GM19438 (cell line): ENCODE data around the gene BEST3.
"Not testable (repeated sequence)": the region's sequence is repeated elsewhere in the genome, so short reads cannot be mapped to it uniquely, and the experiment has no call there.

ENCODE experiments used
- ATAC-seq: cut with Tn5 transposase; IDR thresholded peaks from one replicate; pipeline ENCODE4 v1.9.1; 2021; ENCODE audit warnings: low read depth; ENCODE audit not compliant: unreplicated experiment

BEST3 gene

DNA sequence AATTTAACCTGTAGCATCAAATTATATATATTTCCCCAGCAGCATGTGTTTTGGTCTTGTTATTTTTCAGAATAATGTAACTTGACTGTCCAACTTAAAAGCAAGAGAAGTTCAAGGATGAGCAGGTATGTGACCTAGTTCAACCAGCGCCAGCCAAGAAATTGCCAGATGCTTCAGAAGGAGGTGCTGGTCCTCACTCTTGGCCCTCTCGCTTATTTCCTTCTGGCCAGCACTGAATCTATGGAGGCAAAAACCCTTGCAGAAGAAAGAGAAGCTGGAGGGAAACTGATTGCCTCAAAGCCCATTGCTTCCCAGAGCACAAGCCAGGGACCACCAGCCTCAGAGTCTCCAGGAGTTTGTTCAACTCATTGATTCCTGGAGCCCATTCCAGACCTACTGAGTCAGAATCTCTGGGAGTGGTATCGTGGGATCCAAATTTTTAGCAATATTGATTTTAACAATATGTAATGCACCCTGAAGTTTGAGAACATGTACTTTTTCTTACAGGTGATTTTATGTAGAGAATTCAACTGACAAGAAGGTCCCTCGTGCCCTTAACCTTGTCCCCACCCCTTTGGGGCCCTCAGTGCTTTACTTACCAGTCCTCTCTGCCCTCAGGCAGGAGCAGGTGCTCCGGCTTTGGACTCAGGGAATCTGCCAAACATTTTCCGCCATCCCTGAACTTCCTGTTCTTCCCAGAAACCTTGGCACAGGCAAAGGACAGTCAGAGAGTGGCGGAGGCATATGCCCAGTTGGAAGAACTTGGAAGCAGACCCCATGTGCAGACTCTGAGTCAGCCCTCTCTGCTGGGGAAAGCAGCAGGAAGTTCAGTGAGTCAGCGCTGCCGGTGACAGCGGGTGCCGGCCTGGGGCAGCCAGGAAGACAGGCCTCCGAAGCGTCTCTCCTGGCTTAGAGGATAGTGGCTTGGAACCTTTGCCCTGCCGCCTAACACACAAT, 10.4 kb downstream of the BEST3 start:
- ATAC-seq = peak; percentile 55

DNA sequence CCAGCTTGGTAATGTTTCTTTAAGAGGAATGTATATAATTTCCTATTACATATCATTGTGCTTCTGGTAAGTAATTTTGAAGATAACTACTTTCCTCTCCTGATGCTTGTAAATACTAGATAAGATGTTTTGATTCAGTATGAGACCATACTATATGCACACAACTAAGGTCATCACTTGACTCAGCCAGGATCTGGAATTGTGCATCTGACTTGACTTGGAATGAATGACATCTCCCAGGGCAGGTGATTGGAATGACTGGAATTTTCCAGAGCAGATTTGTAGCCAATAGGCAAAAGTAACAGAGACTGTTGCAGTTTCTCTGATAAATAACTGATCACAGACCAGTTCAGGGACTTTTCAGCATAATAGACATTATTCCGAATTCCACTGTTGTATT, 11.1 kb downstream of the BEST3 start:
- ATAC-seq = no peak

DNA sequence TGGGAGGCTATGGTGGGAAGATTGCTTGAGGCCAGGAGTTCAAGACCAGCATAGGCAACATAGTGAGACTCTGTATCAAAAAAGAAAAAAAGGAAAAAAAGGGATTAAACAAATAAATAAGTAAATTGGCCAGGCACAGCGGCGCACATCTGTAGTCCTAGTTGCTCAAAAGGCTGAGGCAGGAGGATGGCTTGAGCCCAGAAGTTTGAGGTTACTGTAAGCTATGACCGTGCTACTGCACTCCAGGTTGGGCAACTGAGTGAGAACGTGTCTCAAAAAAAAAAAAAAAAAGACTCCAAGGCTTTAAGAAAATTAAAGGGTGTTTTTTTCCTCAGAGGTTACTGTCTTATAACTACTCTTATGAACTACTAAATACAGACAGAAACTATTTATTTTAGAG, 11.7 kb downstream of the BEST3 start:
- no peak for ATAC-seq

DNA sequence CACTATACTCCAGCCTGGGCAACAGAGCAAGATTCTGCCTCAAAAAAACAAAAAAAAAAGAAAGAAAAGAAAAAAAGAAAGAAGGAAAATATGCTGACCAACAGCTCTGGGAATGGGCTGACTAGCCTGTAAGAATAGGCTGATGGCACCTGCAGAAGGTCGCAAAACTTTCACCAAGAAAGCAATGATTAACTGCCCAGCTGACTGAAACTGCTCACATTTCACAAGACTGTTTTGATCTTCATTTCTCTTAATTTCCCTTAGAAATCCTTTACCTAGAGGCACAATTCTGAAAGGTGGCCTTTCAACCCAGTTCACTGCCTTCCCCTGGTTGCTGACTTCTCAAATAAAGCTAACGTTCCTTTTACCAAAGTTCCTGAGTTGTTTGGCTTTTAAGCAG, 12.4 kb downstream of the BEST3 start:
- ATAC-seq = peak; percentile 54

DNA sequence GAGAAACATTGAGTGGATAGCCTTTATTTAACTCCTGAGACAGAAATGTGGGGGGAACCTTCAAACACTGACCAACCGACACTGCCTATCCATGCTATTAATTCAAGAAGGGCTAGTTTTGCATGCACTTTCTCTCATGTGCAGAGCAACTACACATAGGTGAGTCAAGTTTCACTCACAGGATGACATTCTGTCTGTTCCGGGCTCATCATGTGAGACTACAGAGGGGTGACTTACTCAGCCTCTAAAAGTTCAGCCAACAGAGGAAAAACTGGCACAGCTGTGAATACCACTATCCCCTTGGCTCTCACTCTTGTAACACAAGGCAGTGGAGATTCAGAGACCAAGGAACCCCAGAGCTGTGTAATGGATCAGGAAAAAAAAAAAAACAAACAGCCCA, 13.3 kb downstream of the BEST3 start:
- no peak for ATAC-seq

DNA sequence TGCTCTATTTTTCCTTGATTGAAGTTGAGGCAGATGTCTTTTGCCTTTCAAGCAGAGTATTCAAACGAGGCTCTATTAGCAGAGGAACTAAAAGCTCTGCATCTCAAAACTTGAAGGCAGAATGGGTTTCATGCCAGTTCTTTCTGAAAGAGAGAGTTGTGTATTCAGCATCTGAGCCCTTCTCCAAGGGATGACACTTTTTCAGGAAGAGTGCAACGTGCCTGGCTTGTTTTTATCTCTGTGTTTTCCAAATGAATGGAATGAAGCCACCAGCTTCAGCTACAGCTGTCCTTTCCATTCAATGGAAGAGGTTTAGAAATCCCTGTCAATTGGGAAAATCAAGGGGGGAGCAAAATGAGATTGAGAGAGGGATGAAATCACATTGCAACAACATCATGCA, 14.6 kb downstream of the BEST3 start:
- ATAC-seq = no peak

DNA sequence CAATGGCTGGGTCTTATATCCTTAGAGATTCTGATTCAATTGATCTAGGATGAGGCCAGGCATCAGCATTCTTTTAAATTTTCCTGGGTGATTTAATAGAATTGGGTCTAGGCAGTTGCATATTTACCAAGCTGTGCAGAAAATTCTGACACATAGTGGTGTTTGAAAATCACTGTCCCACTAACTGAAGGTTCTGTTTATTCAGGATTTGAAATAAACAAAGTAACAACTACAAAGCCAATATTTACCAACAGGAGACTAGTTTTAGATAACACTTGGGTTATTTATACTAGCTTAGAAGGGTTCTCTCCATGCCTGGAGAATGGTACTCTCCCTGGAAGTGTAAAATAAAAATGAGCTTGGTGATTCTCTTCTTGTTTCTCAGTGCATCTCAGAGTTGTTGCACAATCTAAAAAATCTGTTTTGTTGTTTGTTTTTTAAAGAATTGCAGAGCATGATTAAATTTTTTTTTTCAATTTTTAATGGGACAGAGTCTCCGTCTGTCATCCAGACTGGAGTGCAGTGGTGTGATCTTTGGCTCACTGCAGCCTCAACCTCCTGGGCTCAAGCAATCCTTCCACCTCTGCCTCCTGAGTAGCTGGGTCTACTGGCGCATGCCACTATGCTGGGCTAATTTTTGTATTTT, 16.9 kb downstream of the BEST3 start:
- no peak for ATAC-seq

DNA sequence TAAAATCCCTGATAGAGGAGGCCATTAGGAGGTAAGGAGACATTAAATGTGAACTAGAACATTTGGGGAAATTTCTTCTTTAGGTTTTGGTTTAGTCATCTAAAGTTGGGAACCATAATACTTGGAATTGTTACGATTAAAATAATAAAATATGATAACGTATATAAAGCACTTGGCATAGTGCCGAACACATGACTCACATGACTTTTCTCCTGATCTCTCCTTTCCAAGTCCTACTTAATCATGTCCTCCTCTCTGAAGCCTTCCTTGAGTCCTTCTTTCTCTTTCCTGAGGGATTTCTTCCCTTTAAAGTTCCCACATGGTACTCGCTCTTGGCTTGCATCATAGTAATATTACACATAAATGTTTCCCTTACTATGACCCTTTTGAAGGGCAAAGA, 20.0 kb downstream of the BEST3 start:
- no peak for ATAC-seq

DNA sequence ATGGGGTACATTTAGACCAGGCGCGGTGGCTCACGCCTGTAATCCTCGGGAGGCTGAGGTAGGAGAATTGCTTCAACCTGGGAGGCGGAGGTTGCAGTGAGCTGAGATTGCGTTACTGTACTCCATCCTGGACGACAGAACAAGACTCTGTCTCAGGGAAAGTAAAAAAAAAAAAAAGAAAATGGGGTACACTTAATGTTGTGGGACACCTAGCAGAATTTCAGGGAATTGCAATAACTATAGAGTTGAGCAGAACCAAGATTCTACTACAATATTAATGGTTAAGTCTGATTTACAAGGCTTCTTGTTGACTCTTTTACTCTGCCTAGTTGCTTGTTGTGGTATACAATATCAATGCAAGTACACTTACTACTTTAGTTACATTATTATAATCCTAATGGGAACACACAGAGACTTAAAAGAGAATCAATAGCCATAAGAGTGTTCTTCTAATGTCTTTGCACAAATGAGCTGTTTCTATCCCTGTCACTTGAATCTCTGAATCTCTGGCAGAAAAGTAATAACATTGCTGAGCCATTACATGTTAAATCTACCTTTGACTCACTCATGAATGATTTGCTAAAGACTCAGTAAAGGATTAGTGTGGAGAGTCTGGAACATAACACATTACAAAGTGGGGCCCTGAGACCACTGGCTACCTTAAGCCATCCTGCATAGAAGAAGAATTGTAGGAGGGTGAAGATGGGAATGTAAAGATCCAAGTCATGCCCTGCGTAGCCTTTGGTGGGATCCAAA, 22.7 kb downstream of the BEST3 start:
- no peak for ATAC-seq

DNA sequence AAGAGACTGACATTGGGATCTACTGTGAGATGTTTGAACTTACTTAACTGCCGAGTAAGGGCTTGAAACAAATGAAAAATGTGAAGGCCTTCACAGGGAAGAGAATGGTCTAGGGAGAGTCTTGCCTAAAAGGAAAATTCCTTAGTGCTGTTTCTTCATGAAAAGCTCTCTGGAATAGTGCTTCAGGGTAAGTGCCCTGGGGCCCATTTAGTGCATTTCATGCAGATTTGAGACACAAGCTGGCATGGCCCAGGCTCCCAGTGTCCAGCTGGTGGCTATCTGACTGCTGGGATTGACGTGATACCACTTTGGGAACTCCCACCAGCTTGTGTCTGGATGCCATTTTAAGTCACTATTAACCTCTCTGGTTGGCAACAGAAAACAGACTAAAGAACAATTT, 26.9 kb downstream of the BEST3 start:
- no peak for ATAC-seq

DNA sequence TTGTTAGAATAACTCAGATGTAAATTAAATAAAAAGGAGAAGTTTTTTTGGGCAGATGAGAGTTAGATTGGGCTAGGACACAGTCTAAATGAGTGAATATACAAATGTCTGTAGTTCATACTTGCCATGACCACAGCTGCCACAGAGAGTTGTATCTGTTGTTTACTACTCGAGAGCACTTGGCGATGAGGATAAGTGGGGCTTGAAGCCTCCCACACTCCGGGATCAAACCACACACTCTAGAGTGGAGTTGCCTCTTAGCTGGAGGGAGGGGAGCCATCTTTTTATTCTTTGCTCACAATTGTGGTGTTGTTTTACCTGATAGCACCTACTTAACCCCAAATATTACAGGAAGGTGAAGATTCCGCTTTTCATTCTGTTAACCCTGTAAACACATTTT, 27.5 kb downstream of the BEST3 start:
- ATAC-seq = no peak

DNA sequence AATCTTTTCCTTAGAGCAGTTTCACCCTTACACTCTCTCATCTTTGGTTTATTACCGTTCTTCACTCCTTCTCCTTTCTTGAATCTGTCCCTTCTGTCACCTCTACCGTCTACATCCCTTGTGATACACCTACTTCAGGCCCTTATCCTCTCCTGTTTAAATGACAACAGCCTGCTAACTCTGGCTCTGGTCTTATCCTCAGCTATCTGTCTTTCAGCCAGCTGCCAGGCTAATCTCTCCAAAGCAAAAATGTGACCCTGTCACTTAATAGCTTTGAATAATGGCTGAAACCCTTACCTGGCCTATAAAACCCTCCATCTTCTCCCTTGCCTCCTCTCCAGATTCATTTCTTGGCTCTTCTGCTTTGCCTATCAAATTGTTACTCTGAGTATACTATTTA, 32.3 kb downstream of the BEST3 start:
- no peak for ATAC-seq

DNA sequence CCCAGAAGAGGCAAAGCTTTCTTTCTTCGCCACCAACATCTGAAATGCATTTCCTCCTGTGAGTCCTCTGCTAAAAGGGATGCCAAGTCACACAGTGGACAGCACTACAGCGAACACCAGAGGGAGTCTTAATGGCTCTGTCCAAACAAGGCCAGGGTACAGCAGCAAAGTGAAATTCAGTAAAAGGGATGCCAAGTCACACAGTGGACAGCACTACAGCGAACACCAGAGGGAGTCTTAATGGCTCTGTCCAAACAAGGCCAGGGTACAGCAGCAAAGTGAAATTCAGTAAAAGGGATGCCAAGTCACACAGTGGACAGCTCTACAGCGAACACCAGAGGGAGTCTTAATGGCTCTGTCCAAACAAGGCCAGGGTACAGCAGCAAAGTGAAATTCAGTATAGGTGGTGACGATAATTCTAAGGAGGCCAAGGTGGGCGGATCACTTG, 34.1 kb downstream of the BEST3 start:
- not testable (repeated sequence) for ATAC-seq

DNA sequence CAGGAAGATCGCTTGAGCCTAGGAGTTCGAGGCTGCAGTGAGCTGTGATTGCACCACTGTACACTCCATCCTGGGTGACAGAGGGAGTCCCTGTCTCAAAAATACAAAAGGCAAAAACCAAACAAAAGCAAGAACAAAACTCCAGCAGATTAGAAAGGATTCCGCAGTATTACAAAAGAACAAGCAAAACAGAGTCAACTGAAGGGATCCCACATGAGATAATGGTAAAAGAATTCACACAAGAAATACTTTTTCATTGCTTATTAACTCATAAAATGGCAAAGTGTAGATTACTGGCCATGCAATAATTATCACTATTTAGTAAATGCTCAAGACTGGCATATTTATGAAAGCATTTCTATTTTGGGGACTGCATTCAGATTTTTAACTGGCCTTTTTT, 35.4 kb downstream of the BEST3 start:
- ATAC-seq = no peak

DNA sequence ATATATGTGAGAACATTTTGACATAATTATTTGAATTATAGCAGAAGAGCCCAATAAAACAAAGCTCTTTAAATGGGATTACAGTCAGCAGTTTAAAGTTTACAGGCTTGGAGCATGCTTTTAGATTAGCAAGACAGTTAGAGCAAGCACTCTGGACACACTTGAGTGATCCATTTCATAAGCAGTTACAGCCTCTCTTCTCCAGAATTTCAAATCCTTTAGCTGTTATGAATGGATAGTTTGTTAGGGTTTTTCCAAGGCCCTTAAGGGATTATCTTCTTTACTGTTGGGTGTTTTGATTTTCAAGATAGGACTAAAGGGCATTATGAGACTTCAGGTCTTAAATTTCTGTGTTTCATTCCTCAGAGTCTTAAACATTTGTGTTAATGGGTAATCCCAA, 36.3 kb downstream of the BEST3 start:
- no peak for ATAC-seq

DNA sequence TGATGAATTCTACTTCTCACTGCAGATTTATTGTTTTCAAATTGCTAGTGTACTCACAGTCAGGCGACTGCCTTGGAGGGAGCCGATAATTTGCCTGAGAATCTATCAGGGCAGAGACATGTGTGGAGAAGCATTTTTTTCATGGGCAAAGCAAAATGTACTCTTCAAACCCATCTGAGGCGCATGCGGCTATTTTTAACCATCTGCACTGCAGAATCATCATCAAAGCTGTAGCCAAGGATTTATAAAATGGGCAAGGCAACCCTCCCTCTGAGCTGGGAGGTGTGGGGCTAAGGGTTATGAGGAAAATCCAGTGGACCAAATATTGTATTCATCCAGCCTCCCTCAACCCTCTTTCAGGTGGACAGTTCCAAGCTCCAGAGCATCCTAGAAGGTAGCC, 37.7 kb downstream of the BEST3 start:
- no peak for ATAC-seq

DNA sequence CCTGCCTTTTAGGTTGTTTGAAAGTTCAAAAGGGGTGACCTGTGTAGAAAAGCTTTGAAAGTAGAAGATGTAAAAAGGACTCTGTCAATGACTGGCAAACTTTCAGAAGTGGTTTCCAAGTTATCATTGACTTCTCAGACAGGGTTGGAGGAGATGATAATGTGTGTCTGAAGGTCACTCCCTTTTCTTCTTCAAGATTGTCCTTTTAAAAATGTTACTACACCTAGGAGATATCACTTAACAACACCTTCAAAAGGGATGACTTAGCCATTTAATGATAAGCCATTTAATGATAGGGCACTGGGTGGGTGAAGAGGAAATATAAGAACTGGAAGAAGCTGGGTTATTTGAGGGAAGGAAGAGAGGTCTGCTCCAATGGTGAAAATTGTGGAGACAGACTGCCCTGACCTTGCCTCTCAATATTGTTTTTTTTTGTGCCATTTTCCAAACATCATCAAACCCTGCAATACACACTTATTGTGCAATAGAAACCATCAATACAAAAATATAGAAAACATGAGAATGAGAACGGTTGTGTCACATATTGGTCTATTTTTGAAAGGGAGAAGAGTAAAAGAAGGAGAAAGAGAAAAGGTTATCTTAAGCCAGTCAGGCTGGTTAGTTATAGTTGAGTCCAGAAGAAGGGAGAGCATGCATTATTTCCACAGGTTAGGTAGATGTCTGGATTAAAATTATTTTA, 38.8 kb downstream of the BEST3 start:
- no peak for ATAC-seq

DNA sequence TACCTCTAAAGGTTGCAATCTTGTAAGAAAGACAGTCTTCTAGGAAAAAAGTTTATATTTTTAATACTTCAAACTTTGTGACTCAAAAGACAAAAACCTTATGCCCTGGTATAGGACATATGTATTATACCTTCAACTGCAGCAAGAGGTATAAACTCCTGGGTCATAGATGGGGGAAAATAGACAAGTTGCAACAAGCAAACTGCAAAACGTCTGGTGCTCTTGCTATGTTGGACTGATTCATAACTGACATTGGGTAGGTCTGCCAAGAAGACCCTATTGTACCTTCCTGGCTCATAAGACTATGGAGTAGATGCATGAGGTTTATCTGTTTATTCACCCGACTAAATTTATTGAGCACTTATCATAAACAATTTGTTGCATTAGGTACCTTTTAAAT, 40.9 kb downstream of the BEST3 start:
- ATAC-seq = no peak

DNA sequence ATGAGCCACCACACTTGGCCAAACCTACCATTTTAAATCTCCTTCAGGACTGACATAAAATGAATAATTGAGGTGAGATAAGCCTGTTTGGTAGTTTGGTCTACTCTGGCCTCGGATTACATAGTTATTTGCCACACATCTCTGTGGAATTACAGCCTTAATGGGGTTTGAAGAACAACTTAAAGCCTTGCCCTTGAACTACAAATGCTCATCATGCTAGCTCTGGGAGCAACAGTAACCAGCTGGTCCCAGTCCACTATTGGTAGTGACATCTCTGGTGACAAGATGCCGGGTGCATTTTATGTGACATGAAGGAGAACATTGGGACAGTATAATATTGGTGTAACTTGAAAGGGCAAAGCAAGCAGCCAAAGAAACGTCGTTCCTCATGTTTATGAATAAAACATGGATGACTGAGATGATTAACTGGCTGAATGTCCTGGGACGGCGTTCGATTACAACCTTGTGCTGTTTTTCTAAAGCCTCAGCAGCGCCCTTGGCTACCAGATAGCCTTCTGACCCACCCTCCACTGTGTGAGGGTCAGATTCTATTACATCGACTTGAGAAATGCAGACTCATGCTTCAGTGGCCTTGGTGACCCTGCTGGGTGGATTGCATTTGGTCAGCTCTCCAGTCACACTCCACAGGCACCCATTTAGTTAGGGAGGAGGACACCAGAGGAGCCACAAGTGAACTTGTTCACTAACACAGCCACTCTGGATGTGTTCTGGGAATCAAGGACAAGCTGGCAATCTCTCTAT, 41.5 kb downstream of the BEST3 start:
- ATAC-seq = no peak
